Kidney (tissue), 14 donors: Measurements from ENCODE around the gene NFAM1. TPM values are rescaled to one million over a fixed set of nuclear protein-coding genes. Genes with fewer than 3 reads are reported as not detected.
A peak's percentile ranks its signal among the peaks of the same experiment; 100 is the strongest.

Experiments
- DNase-seq, 5 donors: peaks; one replicate each; pipeline ENCODE4 v3.0.0-alpha.2; 2013 to 2020
- FAIRE-seq: peaks from 2 replicates; lab custom pipeline; 2012; peaks lifted over from hg19 to GRCh38; lab: Jason Lieb, UNC
- H3K27ac ChIP-seq, 2 donors: one replicate each; pipeline ENCODE4 v1.7.0; 2013; ENCODE audit warnings: low read depth in 2 of 2, low read length in 2 of 2, inconsistent platforms in 1 of 2
- H3K27me3 ChIP-seq: one replicate; pipeline ENCODE4 v1.7.1; 2013; ENCODE audit warnings: low read length, inconsistent platforms; ENCODE audit not compliant: control insufficient read depth, insufficient read depth
- H3K36me3 ChIP-seq, 3 donors: one replicate each; pipeline versions ENCODE4 v1.7.0 to v1.7.1; 2013; ENCODE audit warnings: low read length in 3 of 3, control low read depth in 1 of 3, inconsistent platforms in 1 of 3; ENCODE audit not compliant: insufficient read depth in 3 of 3, control insufficient read depth in 2 of 3
- H3K4me1 ChIP-seq, 3 donors: one replicate each; pipeline versions ENCODE4 v1.7.0 to v1.7.1; 2013; ENCODE audit warnings: low read length in 3 of 3, inconsistent platforms in 1 of 3, low read depth in 1 of 3; ENCODE audit not compliant: control insufficient read depth in 2 of 3, insufficient read depth in 2 of 3
- H3K4me3 ChIP-seq, 3 donors: one replicate each; pipeline versions ENCODE4 v1.7.0 to v1.8.1; 2013; ENCODE audit warnings: low read length in 3 of 3, control low read depth in 1 of 3, inconsistent platforms in 1 of 3
- H3K9ac ChIP-seq, 3 donors: one replicate each; pipeline versions ENCODE4 v1.7.0 to v1.7.1; 2013; ENCODE audit warnings: low read length in 3 of 3, control low read depth in 1 of 3, inconsistent platforms in 1 of 3
- H3K9me3 ChIP-seq, 3 donors: one replicate each; pipeline versions ENCODE4 v1.7.0 to v1.7.1; 2013; ENCODE audit warnings: low read length in 3 of 3, control low read depth in 1 of 3, inconsistent platforms in 1 of 3; ENCODE audit not compliant: control insufficient read depth in 2 of 3, insufficient read depth in 1 of 3
- intact Hi-C: fragments of 100-400 bp; cut with DNase I; formaldehyde crosslinking; loops from one replicate; pipeline ENCODE4 v1.11.1; 2022
- polyA plus RNA-seq: library from polyadenylated mRNA; stranded (reverse); fragments of 350-450 nt; fragmentation: Illumina TruSeq; extraction: RNeasy Lipid Tissue Mini Kit (QIAGEN cat#74804); gene quantifications from one replicate; pipeline ENCODE4 v1.2.3, GENCODE V29; 2014; ENCODE audit warnings: low read depth, low replicate concordance; ENCODE audit not compliant: insufficient read depth
- total RNA-seq: library from RNA; stranded (reverse); fragmentation: NEBNext Ultra II Directional; extraction: Animal tissue kit (Norgen Biotek cat#: 25700); gene quantifications from one replicate; pipeline ENCODE4 v1.2.1, GENCODE V29; 2021
- TF ChIP-seq, protein P1 (sequence below): IDR thresholded peaks from 3 replicates; pipeline ENCODE4 v1.5.1; 2012; ENCODE audit warnings: mild to moderate bottlenecking, moderate library complexity, borderline replicate concordance; ENCODE audit not compliant: insufficient read depth; ENCODE audit errors: extremely low read depth
- donor health status: control.
- donor health status: control.
- donor health status: control.
- donor health status: control.
- donor health status: control.
- donor health status: DM: yes; HTN: yes; CAD: no.
- donor health status: Normal renal cell carcinoma (clear cell type).

NFAM1 gene
- total and polyA plus RNA-seq, 2 donors from 2014 or later, result 0.60 to 7.9 TPM

DNA sequence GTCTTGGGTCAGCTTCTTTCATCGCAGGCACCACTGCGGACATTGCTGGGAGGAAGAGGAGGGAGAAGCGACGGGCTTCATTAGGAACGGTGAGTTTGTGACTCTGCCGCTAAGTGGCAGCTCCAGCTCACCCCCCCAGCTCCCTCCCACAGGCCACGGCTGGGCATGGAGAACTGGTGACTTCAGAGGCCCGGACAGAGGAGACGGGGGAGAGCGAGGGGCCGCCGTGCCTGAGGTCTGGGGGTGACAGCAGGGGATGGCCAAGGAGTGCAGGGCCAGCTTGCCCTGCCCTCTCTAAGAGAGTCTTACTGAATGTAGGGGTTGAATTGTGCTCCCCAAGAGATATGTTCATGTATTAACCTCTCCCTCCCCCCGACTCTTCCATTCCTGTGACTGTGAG lies 13.9 kb upstream of the NFAM1 start:
- Histone ChIP-seq H3K9me3 (no peaks in the 10 kb centered on the region), H3K27me3 (no peaks in the 10 kb centered on the region), H3K9ac (no peak overlapping the region), H3K27ac (no peak overlapping the region), H3K4me3 (no peak overlapping the region), H3K4me1 (peaks cover 3 to 14% (median 12%) of the 10 kb centered on the region in 3 donors), H3K36me3 (no peaks in the 10 kb centered on the region)
- DNase-seq (peak in 2 of 5 donors; percentile 33 to 43), FAIRE-seq (no peak)
- TF ChIP-seq, protein P1, sequence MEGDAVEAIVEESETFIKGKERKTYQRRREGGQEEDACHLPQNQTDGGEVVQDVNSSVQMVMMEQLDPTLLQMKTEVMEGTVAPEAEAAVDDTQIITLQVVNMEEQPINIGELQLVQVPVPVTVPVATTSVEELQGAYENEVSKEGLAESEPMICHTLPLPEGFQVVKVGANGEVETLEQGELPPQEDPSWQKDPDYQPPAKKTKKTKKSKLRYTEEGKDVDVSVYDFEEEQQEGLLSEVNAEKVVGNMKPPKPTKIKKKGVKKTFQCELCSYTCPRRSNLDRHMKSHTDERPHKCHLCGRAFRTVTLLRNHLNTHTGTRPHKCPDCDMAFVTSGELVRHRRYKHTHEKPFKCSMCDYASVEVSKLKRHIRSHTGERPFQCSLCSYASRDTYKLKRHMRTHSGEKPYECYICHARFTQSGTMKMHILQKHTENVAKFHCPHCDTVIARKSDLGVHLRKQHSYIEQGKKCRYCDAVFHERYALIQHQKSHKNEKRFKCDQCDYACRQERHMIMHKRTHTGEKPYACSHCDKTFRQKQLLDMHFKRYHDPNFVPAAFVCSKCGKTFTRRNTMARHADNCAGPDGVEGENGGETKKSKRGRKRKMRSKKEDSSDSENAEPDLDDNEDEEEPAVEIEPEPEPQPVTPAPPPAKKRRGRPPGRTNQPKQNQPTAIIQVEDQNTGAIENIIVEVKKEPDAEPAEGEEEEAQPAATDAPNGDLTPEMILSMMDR, result no peak
- intact Hi-C loops, result no loop called here

DNA sequence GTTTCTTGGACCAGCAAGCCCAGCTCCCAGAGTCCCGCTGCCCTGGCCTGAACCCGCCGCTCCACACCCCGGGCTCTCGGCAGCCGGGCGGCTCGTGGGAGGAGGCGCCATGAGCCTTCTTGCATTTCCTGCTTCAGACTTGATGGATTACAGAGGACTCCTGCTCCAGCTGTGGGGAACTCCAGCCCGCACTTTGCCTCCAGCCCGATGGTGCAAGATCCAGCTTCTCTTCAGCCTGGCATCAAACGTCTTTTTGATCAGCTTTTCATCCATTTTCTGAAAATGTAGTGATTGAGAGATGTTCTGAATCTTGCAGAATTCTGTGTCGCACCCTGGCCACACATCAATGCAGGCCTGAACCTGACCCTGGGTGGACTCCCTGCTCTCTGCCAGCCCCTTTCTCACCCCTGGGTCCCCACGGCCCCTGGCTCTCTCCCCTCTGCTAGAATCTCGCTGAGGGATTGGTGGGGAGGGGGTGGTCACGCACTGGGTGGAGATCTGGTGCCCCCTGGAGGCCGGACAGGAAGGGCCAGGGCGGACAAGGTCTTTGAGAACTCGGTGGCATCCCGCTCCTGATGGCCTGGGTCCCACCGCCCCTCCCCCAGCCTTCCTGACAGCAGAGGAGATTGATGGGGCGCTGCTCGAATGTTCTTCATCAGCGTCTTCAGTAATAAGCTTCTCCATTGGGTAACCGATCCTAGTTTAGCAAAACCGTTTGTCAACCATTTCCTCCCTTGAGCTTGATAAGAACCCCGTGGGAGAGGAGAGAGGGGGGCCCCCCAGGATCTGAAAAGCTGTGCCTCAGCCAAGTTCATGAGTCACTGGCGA lies 12.1 kb upstream of the NFAM1 start:
- Histone ChIP-seq H3K27ac (peak overlapping the region; percentile 87 to 98), H3K4me3 (peak overlapping the region; percentile 55 to 70 (median 63)), H3K9me3 (no peaks in the 10 kb centered on the region), H3K9ac (peak overlapping the region in 2 of 3 donors; percentile 43 to 72), H3K27me3 (no peaks in the 10 kb centered on the region), H3K4me1 (peaks cover 3 to 17% (median 14%) of the 10 kb centered on the region in 3 donors), H3K36me3 (no peaks in the 10 kb centered on the region)
- intact Hi-C loops, result no loop called here
- FAIRE-seq, result no peak
- peak; percentile 94 to 97 (median 95) for DNase-seq
- TF ChIP-seq, protein P1, result peak; percentile 43

DNA sequence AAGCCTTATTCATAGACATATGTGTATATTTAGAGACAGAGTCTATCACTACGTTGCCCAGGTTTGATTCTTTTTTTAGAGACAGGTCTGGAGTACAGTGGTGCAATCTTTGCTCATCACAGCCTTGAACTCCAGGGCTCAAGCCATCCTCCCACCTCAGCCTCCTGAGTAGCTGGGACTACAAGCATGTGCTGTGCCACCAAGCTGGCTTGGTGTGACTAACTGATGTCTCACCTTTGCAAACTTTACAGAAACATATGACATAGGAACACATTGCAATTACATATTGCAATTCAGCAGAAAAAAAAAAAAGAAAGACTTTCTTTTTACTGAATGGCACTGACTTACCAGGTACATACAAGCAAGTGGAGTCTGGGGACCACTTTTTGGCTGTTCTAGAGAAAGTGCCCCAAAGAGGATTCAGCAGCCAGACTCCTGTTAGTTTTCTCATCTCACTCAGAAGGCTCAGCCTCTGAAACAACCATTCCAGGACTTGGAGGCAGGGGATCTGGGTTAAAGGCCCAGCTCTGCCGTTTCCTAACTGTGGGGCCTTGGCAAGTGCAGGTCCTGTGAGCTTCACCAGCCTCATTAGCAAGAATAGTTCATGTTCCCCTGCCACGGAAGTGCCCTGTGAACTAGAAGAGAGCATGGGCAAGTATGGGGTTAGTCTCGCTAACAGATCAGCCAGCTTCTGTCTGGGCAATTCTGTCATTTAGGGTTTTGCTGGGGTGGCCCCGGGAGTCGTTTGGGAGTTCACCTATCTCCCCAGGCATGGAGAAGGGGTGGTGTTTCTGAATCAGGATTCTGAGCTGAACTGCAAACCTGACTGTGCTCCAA lies 11.3 kb upstream of the NFAM1 start:
- Histone ChIP-seq H3K4me1 (peaks cover 3 to 17% (median 14%) of the 10 kb centered on the region in 3 donors), H3K4me3 (peak overlapping the region in 1 of 3 donors; percentile 63), H3K36me3 (no peaks in the 10 kb centered on the region), H3K9me3 (no peaks in the 10 kb centered on the region), H3K9ac (peak overlapping the region in 1 of 3 donors; percentile 22), H3K27me3 (no peaks in the 10 kb centered on the region), H3K27ac (peak overlapping the region; percentile 87 to 98)
- DNase-seq (peak in 1 of 5 donors; percentile 25), FAIRE-seq (no peak)
- TF ChIP-seq, protein P1, result no peak
- intact Hi-C loops, result no loop called here
